WTC11 (cell line): Measurements from ENCODE around the gene JAZF1. TPM values are rescaled to one million over a fixed set of nuclear protein-coding genes. Genes with fewer than 3 reads are reported as not detected.

Experiments
- ATAC-seq: fragments of 200-7000 bp; cut with Tn5 transposase; 2 replicates; pipeline ENCODE4 v1.10.0; 2021; ENCODE audit warnings: mild to moderate bottlenecking, moderate library complexity
- CTCF ChIA-PET: fragments of 300-600 bp; sonication (Branson Sonifier 250); formaldehyde crosslinking; loops from one replicate; lab custom pipeline; 2021; ENCODE audit warnings: antibody characterized with exemption; lab: Charles Lee
- POLR2A ChIA-PET: fragments of 350-600 bp; sonication (Branson Sonifier 250); formaldehyde crosslinking; loops from one replicate; lab custom pipeline; 2021; ENCODE audit warnings: antibody characterized with exemption; lab: Charles Lee
- DNase-seq: peaks from one replicate; pipeline ENCODE4 v3.0.0; 2021; ENCODE audit warnings: low spot score
- H3K27ac Mint-ChIP-seq: 2 replicates; pipeline ENCODE4 v1.8.0; 2021; ENCODE audit warnings: mixed read lengths
- H3K27me3 Mint-ChIP-seq: 2 replicates; pipeline ENCODE4 v1.8.0; 2021; ENCODE audit warnings: low read depth, mild to moderate bottlenecking, moderate library complexity, mixed read lengths
- H3K36me3 Mint-ChIP-seq: 2 replicates; pipeline ENCODE4 v1.8.0; 2021; ENCODE audit warnings: mixed read lengths
- H3K4me1 Mint-ChIP-seq: 2 replicates; pipeline ENCODE4 v1.8.0; 2022; ENCODE audit warnings: mixed read lengths
- H3K4me3 Mint-ChIP-seq: 2 replicates; pipeline ENCODE4 v1.8.0; 2021; ENCODE audit warnings: mild to moderate bottlenecking, moderate library complexity, mixed read lengths
- H3K9me3 Mint-ChIP-seq: 2 replicates; pipeline ENCODE4 v1.8.0; 2021; ENCODE audit warnings: mixed read lengths
- ATF1 ChIP-seq: sonication (generic); formaldehyde crosslinking; IDR thresholded peaks from 2 replicates; pipeline ENCODE4 v1.8.1; 2023; ENCODE audit warnings: mild to moderate bottlenecking, moderate library complexity, missing genetic modification reagents
- E2F5 ChIP-seq: sonication (generic); formaldehyde crosslinking; IDR thresholded peaks from 2 replicates; pipeline ENCODE4 v1.8.1; 2022; ENCODE audit warnings: mild to moderate bottlenecking, moderate library complexity, missing genetic modification reagents
- FOXK1 ChIP-seq: sonication (generic); formaldehyde crosslinking; IDR thresholded peaks from 2 replicates; pipeline ENCODE4 v1.8.0; 2022; ENCODE audit warnings: mild to moderate bottlenecking, moderate library complexity, missing genetic modification reagents
- GTF2I ChIP-seq: fragments of 250-450 bp; sonication (Bioruptor Pico); conservative IDR thresholded peaks from 2 replicates; pipeline ENCODE4 v1.4.0; 2021; ENCODE audit warnings: mild to moderate bottlenecking
- JAZF1 ChIP-seq: fragments of 250-450 bp; sonication (Bioruptor Pico); IDR thresholded peaks from 2 replicates; pipeline ENCODE4 v1.9.0; 2021; ENCODE audit warnings: moderate library complexity, mild to moderate bottlenecking, inconsistent platforms
- MXD4 ChIP-seq: fragments of 250-450 bp; sonication (Bioruptor Pico); IDR thresholded peaks from 2 replicates; pipeline ENCODE4 v1.8.0; 2021; ENCODE audit warnings: mild to moderate bottlenecking, moderate library complexity, borderline replicate concordance
- NR3C1 ChIP-seq: sonication (generic); formaldehyde crosslinking; conservative IDR thresholded peaks from 2 replicates; pipeline ENCODE4 v1.8.1; 2023; ENCODE audit warnings: low read depth, mild to moderate bottlenecking, missing genetic modification reagents
- RELA ChIP-seq: sonication (generic); formaldehyde crosslinking; IDR thresholded peaks from 2 replicates; pipeline ENCODE4 v1.8.1; 2022; ENCODE audit warnings: missing genetic modification reagents, mild to moderate bottlenecking, borderline replicate concordance
- SMAD4 ChIP-seq: sonication (generic); formaldehyde crosslinking; IDR thresholded peaks from 2 replicates; pipeline ENCODE4 v1.8.0; 2022; ENCODE audit warnings: mild to moderate bottlenecking, missing genetic modification reagents
- USF1 ChIP-seq: sonication (generic); formaldehyde crosslinking; IDR thresholded peaks from 2 replicates; pipeline ENCODE4 v1.8.0; 2022; ENCODE audit warnings: mild to moderate bottlenecking, missing genetic modification reagents
- ZNF232 ChIP-seq: sonication (generic); formaldehyde crosslinking; IDR thresholded peaks from 2 replicates; pipeline ENCODE4 v1.8.0; 2022; ENCODE audit warnings: mild to moderate bottlenecking, missing genetic modification reagents
- ZNF416 ChIP-seq: fragments of 250-450 bp; sonication (Bioruptor Pico); IDR thresholded peaks from 2 replicates; pipeline ENCODE4 v1.9.0; 2021; ENCODE audit warnings: mild to moderate bottlenecking, inconsistent platforms
- ZSCAN18 ChIP-seq: fragments of 250-450 bp; sonication (Bioruptor Pico); IDR thresholded peaks from 2 replicates; pipeline ENCODE4 v2.1.2; 2022; ENCODE audit warnings: mild to moderate bottlenecking, moderate library complexity
- total RNA-seq: library from RNA; stranded (reverse); gene quantifications from 3 replicates; pipeline ENCODE4 v1.2.3, GENCODE V29; 2021
- TF ChIP-seq, protein P1 (sequence below): sonication (generic); formaldehyde crosslinking; IDR thresholded peaks from 2 replicates; pipeline ENCODE4 v1.8.1; 2022; ENCODE audit warnings: missing genetic modification reagents, borderline replicate concordance
- TF ChIP-seq, protein P2 (sequence below): sonication (generic); formaldehyde crosslinking; IDR thresholded peaks from 2 replicates; pipeline ENCODE4 v1.8.1; 2023; ENCODE audit warnings: mild to moderate bottlenecking, missing genetic modification reagents, moderate library complexity
- TF ChIP-seq, protein P3 (sequence below): fragments of 250-450 bp; sonication (Bioruptor Pico); conservative IDR thresholded peaks from 2 replicates; pipeline ENCODE4 v1.9.0; 2021; ENCODE audit warnings: mild to moderate bottlenecking

The JAZF1 gene
- total RNA-seq, 1 experiment from 2014 or later: 19.0 TPM

GRCh38 chr7:28041508-28042314 lies 138.9 kb downstream of the JAZF1 start (continued):
- TF ChIP-seq E2F5 (CRISPR knock-in tag) (no peak), GTF2I (CRISPR knock-in tag) (no peak)
- TF ChIP-seq, protein P1, sequence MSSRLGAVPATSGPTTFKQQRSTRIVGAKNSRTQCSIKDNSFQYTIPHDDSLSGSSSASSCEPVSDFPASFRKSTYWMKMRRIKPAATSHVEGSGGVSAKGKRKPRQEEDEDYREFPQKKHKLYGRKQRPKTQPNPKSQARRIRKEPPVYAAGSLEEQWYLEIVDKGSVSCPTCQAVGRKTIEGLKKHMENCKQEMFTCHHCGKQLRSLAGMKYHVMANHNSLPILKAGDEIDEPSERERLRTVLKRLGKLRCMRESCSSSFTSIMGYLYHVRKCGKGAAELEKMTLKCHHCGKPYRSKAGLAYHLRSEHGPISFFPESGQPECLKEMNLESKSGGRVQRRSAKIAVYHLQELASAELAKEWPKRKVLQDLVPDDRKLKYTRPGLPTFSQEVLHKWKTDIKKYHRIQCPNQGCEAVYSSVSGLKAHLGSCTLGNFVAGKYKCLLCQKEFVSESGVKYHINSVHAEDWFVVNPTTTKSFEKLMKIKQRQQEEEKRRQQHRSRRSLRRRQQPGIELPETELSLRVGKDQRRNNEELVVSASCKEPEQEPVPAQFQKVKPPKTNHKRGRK (CRISPR knock-in tag): no peak

DNA sequence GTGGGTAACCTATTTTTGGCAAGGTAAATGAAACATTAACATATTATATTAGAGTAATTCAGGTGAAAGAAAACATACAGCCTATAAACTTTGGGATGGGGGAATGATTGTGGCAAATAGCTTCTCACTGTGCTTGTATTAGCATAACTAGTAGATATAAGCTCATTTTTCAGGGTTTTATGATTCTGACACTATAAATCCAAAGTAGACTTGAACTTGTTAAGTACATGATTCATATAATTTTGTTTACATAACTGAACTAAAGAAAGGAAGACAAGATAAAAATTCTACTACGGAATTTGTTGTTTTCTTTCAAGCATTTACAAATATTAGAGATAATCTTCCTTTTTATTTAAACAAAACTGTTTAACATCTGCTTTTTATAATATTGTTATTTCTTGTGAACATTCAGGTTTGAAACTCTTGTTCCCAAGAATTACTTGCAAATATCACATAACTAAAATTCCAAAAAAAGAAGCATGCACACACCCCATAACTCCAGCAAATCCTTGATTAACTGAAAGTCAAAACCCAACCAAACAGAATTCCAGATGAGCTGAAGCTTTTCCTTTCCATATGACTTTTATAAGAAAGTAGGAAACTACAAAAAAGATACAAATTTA lies 142.3 kb downstream of the JAZF1 start:
- Mint-ChIP-seq H3K4me1 (peaks cover 23% of the 10 kb centered on the region), H3K27me3 (no peaks in the 10 kb centered on the region; the same call in 1 of the 2 replicates), H3K4me3 (no peak overlapping the region)
- CTCF ChIA-PET: interaction anchor here (1.4 to 2.7 kb wide), 3 partner anchors 23 to 58 kb away, joined by 4 to 15 read pairs (median 15); no protein-coding TSS in a partner anchor
- ATAC-seq: no peak
- TF ChIP-seq, protein P2, sequence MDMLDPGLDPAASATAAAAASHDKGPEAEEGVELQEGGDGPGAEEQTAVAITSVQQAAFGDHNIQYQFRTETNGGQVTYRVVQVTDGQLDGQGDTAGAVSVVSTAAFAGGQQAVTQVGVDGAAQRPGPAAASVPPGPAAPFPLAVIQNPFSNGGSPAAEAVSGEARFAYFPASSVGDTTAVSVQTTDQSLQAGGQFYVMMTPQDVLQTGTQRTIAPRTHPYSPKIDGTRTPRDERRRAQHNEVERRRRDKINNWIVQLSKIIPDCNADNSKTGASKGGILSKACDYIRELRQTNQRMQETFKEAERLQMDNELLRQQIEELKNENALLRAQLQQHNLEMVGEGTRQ (CRISPR knock-in tag): no peak
- TF ChIP-seq JAZF1 (CRISPR knock-in tag) (no peak), FOXK1 (CRISPR knock-in tag) (no peak), E2F5 (CRISPR knock-in tag) (no peak), MXD4 (CRISPR knock-in tag) (no peak), SMAD4 (CRISPR knock-in tag) (no peak), NR3C1 (no peak), ATF1 (no peak), RELA (CRISPR knock-in tag) (no peak), USF1 (CRISPR knock-in tag) (no peak), ZNF416 (CRISPR knock-in tag) (no peak), ZSCAN18 (CRISPR knock-in tag) (no peak), ZNF232 (CRISPR knock-in tag) (no peak)
- TF ChIP-seq, protein P3, sequence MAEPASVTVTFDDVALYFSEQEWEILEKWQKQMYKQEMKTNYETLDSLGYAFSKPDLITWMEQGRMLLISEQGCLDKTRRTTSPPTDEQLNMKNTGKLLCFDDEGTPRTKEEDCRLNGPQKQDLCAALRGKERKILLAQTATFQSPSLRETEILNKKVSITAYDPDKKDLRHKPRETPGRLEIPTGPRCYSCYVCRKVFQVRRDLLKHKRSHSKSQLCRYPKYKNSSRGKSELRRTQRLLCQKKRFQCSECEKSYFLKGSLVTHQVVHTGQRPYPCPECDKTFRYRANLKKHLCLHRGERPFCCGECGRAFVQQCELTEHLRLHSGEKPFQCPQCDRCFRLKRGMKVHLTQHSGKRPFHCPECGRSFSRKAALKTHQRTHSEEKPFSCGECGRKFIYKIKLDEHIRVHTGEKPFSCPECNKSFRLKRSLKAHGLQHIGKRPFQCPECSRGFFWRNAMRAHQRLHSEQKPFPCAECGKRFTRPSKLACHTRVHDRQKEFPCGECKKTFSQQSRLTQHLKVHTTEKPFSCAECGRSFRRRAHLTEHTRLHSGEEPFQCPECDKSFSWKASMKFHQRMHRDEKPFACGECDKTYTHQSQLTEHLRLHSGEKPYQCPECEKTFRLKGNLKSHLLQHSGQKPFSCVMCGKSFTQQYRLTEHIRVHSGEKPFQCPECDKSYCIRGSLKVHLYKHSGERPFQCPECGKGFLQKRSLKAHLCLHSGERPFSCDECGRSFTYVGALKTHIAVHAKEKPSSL (CRISPR knock-in tag): no peak
- TF ChIP-seq, all 79 proteins: peak for 0
- no peaks in the 10 kb centered on the region for H3K9me3 Mint-ChIP-seq
- POLR2A ChIA-PET: no interaction called here
- no peak overlapping the region for H3K27ac Mint-ChIP-seq
- H3K36me3 Mint-ChIP-seq: no peaks in the 10 kb centered on the region
- DNase-seq: no peak
